Dermis blood vessel endothelial cell (primary cell): ENCODE measurements around the gene CACNG1. TPM values are rescaled to one million over a fixed set of nuclear protein-coding genes. Genes with fewer than 3 reads are reported as not detected.

Experiments
- DNase-seq: peaks from one replicate; pipeline ENCODE4 v3.0.0; 2010
- total RNA-seq: library from RNA; depleted of rRNA; stranded (reverse); fragments of >200 nt; gene quantifications from 2 replicates; pipeline ENCODE4 v1.2.3, GENCODE V29; 2014

Gene CACNG1
- total RNA-seq, 1 donor from 2014 or later: not detected

DNA sequence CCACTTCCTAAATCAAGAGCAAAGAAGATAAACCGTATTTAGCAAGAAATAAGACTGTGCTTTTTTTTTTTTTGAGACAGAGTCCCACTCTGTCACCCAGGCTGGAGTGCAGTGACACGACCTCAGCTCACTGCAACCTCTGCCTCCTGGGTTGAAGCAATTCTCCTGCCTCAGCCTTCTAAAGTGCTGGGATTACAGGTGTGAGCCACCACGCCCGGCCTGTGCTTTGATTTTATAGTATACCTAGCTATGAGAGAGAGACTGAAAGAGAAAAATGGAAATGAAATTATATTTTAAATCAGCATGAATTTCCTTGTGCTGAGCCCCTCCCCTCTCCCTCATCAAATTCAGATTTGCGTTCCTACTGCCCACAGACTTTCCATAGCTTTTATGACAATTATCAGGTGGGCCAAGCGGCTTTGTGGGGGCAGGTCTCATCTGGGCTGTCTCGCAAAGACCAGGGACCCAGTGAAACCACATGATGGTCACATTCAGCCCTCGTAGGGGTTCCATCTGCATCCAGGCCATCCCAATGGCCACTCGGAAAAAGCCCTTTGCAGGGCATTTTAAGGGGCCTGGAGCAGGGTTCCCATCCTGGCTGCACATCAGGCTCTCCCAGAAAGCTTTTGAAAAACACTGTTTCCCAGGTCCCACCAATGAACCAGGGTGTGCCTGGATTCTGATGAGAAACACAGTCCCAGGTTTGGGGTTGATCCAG, 8.5 kb downstream of the CACNG1 start:
- DNase-seq: no peak

DNA sequence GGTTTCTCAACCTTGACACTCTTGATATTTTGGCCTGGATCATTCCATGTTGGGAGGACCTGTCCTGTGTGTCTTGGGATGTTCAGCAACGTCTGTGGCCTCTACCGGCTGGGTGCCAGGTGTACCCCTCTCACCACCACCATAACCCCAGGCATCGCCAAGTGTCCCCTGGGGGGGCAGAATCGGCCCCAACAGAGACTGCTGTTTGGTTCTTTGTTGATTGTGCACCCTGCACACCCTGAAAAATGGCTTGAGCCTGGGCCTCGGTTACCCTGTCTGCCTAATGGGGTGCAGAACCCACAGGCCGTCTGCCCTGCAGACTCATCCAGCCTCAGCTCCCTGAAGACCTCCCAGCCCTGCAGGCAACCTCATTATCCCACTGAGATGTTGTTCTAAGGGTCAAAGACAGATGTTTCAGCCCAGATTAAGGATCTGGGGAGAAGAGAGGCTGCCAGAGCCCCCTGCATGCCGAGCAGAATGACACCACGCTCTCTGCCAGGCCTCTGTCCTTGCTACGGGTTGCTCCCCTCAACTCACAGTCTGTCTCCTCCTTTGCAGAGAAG, 9.2 kb downstream of the CACNG1 start:
- no peak for DNase-seq

DNA sequence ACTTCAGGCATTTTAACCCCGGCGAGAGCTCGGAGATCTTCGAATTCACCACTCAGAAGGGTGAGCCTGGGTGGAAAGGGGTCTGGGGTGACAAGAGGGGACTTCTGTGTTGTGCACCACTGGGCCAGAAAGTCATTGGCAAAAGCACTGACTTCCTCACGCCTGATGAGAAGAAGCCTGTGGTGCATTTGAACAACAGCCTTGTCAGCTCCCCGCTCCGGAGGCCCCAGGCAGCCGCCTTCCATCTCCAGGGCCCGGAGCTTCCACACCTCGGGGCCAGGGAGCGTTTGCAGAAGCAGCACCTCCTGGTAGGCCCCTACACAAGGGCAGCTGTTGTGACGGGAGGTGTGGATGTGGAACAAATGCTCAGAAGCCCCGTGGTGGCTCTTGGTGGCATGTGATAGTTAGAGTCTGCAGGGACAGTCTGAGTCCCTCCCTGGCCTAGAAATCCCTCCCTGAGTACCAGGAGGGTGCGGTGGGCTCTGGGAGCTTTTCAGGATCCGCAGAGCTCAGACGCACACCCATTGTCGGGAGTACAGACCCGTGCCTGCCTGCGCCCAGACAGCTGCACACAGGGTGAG, 9.7 kb downstream of the CACNG1 start:
- DNase-seq: no peak

DNA sequence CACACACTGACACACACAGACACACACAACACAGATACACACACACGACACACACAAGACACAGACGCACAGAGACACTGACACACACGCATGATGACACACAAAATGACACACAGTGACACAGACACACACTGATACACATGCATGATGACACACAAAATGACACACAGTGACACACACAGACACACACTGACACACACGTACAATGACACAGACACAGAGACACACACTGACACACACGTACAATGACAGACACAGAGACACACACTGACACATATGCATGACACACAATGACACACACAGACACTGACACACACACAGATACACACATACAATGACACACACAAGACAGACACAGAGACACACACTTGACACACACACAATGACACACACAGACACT, 10.3 kb downstream of the CACNG1 start:
- DNase-seq: no peak

DNA sequence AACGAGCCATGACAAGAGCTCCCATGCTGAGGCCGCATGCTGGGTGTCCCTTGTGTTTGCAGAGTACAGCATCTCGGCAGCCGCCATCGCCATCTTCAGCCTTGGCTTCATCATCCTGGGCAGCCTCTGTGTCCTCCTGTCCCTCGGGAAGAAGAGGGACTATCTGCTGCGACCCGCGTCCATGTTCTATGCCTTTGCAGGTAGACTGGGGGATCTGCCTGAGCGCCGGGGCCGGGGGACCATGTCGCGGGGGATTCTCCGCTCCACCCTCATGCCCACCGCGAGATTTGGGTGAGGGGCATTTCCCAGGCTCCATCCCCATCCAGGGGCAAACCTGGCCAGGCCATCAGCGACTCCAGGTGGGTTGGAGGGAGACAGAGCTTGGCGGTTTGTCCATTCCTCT, 10.7 kb downstream of the CACNG1 start:
- DNase-seq: no peak

DNA sequence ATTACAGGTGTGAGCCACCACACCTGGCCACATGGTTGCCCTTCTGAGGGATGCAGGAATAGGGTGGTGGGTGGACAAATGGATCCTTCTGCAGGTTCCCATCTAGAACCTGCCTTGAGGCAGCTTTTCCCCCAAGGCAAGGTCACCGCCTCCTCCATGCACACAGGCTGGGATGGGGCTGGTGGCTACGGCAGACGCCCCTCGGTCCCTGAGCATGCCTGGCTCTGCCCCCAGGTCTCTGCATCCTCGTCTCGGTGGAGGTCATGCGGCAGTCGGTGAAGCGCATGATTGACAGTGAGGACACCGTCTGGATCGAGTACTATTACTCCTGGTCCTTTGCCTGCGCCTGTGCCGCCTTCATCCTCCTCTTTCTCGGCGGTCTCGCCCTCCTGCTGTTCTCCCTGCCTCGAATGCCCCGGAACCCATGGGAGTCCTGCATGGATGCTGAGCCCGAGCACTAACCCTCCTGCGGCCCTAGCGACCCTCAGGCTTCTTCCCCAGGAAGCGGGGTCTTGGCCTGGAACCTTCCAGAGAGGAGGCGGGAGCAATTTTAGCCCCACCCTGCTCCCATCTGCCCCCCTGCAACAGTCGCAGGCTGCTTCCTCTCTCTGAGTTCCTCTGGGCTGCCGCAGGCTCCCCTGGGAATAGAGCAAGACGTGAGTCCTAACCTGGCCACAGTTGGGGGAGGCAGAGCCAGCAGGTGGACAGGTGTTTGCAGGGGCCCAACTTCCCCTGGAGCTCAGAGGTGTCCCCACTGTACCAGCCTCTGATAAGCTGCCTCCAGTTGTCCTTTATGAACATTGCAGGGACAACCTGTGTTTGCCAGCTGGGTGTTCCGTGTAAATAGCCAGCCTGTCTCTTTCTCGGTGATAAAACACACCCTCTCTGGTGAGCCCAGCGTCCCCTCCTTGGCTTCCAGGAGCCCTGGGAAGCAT, 11.7 kb downstream of the CACNG1 start:
- no peak for DNase-seq

DNA sequence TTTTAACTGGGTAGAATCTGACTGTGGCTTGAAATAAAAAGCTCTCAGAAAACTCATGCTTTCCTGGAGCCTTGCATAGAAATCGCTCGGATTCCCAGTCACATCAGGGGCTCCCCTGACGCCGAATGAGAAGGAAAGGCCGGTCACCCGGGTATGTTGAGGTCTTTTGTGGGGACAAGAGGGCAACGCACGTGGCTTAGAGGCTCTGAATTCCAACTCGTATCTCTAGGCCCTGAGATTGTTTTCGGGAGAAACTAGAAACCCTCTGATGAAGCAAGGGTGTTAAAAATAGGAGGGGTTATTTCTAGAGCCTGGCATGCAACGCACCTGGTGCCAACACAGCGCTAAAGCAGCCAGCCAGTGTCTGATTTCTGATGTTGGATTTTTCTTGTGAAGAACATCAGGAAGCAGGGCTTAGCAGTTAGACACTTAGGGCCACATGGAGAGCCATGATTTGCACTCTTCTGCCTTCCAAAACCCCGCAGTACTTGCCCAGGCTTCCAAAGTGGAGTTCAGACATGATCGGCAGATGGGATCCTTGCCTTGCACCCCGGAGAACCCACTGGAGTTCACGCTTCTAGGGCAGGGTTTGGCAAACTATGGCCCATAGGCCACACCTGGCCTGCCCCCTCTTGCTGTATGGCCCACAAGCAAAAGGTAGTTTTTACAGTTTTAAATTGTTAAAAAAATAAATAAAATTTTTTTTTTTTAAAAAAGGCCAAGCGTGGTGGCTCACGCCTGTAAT, 12.6 kb downstream of the CACNG1 start:
- no peak for DNase-seq

DNA sequence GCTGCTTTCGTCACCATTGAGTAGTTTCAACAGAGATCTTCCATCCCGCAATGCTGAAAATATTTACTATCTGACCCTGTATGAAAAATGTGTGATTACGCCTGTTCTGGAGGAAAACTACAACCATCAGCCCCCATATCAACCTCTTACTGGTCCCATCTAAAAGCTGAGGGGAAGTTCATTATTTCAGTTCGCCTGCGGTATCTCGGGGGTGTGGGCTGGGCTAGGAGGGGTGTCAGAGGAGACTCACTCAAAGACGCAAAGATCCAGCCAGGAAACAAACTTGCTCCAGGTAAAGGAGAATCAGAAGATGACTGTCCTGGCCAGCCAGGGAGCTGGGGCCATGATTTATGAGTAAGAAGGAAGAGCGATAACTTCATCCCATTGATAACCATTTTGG, 13.7 kb downstream of the CACNG1 start:
- DNase-seq: no peak

DNA sequence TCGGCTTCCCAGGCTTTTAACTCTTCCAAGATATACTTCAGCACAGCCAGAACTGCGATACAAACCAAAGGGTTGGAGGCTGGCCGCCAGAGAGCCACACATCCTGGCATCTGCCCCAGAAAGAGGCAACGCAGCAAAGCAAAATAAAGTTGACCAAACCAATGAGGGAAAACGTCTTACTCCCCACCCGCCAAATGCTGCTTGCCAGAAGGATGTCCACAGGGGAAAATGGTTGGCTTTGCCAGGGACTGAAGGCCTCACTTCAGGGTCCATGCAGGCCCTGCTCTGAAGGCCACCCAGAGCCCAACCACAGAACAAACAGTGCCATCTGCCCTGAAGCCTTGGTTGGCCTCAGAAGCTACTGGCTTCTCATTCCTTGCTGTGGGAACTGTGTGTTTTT, 15.0 kb downstream of the CACNG1 start:
- DNase-seq: no peak

DNA sequence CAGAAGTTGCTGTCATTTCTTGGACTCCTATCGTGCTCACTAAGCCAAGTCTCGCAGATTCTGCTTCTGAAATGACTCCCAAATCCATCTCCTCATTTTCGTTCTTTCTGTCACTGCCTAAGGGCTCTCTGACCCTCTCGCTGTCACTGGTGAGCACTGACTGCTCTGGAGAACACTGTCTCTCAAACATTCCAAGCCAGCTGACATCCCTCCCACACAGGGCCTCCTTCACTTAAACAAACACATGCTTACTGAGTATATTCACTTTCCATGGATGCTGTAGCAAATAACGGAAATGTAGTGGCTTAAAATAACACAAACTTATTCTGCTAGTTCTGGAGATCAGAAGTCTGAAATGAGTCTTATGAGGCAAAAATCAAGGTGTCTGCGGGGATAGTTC, 18.8 kb downstream of the CACNG1 start:
- DNase-seq: no peak

DNA sequence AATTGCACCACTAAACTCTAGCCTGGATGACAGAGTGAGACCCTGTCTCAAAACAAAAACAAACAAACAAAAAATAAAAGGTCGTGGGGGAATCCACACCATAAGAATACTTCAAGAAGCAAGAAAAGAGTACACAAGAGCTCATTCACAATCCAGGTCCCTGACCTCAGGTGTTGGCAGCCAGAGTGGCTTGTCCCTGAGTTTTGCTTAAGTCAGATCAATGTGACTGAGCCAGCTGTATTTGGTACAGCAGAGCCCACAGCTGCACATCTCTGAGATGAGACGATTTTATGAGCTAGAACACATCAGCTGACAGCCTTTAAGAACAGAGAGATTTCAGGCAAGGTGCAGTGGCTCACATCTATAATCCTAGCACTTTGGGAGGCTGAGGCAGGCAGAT, 22.4 kb downstream of the CACNG1 start:
- DNase-seq: no peak

DNA sequence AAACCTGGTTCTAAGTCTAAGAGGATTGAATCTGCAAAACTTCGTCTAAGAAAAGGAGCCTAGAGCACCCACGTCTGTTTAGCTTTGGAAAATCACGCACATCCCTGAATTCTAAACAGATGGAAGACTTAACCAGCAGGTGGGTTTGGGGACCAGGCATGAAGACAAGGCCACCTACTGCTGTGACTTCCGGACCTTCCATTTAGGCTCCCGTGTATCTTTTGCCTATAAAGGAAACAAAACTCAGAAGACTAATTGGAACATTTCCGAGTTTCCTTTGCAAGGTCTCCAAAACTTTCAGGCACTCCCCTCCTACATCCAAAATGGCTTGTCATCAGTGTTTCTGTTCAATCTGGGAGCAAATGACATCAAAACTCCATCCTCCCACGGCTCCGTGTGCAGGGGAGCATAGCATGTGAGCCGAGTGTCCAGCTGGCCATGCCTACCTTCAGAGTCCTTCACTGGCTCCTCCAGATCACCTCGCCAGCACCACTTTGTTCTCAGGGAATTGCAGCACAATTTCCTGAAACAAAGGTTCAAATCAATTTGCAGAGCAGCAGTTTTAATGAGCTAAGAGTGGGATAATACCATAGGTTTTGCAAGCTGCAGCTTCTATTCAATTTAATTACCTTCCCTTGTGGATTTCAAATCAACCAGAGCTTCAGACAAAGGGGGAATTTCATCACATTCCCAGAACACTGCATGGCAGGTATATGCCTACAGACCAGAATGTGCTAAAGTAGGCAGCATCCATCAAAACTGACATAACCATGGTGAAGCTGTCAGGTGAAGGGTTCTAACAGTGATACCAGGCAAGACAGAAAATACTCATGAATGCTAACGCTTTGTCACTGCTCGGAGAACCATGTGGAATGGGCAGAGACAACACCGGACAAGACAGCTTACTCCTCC, 23.5 kb downstream of the CACNG1 start:
- DNase-seq: no peak

DNA sequence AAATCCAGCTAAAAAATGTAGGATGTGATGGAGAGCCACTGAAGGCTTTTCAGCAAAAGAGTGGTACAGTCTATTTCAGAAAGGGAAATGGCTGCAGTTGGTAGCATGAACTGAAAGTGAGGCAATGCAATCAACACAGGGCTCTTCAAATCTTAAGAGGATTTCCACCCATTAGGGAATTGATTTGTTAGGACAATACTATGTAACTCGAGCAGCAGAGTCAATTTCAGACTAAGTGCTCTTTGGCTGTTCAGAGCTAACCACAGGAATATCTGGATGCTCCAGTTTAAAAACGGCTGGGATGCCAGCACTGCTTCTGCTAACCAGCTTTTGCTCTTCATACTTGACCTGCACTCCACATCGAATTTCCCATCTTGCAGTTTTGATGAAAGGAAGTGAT, 24.6 kb downstream of the CACNG1 start:
- DNase-seq: no peak

DNA sequence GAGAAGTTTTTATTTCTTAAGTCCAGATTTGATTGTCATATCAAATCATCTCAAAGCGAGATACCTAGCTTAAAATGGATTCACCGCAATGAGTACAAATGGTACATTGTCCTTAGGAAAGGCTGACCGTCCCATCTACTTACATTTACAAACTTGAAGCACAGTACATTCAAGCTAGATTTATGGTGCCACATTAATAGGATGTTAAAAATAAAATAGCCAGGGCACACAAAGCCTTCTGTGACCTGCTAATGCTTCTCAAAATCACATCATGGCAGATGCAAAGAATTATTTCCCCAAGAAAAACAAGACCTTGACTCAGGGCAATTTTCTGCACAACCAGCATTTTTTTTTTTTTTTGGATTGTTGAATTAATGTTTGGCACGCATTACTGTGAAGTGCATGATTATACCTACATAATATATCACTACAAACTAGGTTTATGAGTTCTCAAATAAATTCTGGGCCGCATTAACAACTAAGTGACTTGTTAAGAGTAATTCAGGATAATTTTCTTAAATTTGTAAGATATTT, 25.3 kb downstream of the CACNG1 start:
- no peak for DNase-seq

DNA sequence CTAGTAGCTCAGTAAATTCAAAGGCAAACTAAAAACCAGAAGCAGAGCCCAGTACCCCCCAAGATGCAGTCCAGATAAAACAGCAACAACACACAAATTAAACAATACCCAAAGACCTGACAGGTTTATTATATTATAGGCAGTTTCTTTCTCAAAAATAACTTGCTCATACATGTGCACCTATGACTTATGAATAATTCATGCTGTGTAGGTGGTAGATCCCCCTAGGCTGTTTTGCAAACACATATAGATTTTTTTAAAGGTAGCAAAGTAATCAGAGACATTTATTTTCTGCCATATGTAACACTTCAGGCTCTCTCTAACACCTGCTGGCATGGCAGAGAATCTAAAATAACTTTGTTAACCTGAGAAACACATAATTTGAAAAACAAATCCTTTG, 27.2 kb downstream of the CACNG1 start:
- DNase-seq: no peak

DNA sequence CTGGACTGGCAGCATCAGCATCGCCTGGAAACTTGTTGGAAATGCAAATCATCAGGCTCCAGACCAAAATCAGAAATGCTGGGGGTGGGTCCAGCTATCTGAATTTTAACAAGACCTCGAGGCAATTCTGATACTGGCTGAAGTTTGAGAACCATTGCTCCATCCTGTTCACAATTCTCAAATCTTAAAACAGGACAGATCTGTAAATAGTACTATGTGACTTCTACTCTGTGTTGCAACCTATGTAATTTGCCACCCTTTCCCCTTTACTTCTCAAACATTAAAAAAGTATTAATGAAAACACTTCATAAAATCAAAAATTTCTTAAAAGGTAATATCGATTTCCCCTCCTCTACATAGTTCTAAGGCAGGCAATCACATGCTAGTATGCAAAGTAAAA, 28.5 kb downstream of the CACNG1 start:
- DNase-seq: no peak

DNA sequence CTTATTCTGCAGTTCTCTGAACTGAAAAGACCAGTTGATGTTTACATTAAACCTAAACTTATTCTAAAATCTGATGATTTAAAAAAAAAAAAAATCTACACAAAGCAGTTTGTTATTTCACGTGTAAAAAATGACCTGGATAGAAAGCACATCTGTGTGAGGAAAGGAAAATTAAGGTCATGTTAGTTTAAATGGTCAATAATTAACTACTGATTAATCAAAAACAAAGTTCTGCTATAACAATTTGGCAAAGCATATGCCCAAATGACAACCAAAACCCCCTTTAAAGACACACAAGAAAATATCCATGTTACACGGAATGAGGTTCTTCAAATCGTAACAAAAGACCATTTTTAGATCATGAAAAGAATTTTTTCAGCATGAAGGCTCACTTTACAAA, 30.4 kb downstream of the CACNG1 start:
- DNase-seq: no peak

DNA sequence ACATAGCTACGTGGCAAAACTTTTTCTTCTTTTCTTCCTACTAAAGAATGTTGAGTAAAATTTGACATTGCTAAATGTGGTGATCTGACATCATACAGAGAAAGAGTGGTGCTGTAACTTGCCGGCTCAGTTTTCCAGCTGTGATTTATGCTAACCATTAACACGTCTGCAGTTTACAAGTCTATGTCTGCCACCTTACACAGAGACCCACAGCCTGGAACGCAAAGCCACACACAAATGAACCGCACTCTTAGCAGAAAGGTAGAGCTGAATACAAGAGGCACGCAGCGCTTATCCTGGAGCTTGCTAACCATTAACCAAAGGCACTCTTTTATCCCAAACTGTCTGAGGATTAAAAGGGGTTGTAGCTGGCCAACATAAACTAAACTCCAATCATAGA, 31.9 kb downstream of the CACNG1 start:
- no peak for DNase-seq

DNA sequence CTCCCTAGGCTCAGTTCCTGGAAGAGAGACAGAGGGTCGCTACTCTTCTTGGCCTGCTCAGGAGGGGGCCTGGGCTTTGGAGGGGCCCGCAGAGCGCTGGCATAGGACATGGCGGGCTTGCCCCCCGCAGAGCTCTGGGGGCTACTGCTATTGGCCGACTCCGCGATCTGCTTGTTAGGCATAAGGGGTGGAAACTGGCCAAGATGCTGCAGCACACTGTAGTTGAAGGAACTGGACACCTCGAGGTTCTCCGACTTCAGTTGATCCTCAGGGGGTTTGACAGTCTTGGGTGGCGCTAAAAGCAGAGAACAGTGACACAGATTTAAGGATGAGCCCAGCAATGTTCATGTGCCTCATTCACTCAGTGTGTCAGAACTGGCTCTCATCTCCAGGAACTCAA, 33.9 kb downstream of the CACNG1 start:
- no peak for DNase-seq

DNA sequence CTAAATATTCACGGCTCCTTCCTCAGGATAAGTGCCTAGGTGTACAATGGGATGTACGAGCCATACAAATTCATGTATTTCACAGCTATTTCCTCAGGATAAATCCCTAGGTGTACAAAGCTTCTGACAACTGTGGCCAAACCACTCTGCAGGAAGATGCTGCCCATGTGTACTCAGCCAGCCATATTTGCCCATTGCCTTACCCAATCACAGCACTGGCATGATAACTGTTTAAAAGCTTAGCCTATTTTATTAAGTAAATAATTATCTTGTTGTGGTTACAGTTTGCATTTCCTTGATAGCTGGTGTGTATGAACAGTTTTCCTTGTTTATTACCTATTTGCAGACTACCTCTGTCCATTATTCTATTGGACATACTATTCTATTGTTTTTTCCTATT, 35.1 kb downstream of the CACNG1 start:
- no peak for DNase-seq

DNA sequence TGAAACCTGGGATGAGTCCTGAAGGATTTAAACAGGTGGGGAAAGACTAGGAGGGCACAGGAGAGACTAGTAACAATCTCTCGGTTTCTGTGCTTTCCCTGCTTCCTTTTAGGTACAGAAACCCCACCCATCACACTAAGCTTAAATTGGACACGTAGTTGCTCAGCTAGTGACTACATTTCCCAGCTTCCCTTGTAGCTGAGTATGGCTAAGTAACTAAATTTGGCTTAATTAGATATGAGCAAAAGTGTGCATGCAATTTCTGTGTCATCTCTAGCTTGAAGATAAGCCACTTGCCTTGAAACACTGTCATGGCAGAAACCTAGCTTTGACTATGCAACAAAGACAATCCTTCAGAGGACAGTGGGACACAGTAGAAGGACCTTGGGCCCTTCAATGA, 36.5 kb downstream of the CACNG1 start:
- DNase-seq: no peak
